Gastroesophageal sphincter (tissue), 4 donors: ENCODE data around the gene POLR3C. TPM values are rescaled to one million over a fixed set of nuclear protein-coding genes. Genes with fewer than 3 reads are reported as not detected.

ENCODE experiments used
- ATAC-seq: fragments of 150-250 bp; one replicate; pipeline ENCODE4 v1.9.1; 2016; ENCODE audit warnings: mild to moderate bottlenecking, moderate library complexity
- H3K27ac ChIP-seq, 4 donors: fragments of 200-600 bp; sonication (generic) in 3 of 4; 1 replicate in 3 of 4; 2 replicates in 1 of 4; pipeline ENCODE4 v1.5.1; 2016 to 2019
- H3K27me3 ChIP-seq: fragments of 200-600 bp; sonication (generic); one replicate; pipeline ENCODE4 v1.5.1; 2019
- H3K36me3 ChIP-seq, 2 donors: fragments of 200-600 bp; sonication (generic); one replicate each; pipeline ENCODE4 v1.5.1; 2019; ENCODE audit warnings: control low read depth in 1 of 2
- H3K4me1 ChIP-seq, 3 donors: fragments of 200-600 bp; sonication (generic); 1 replicate in 2 of 3; 2 replicates in 1 of 3; pipeline ENCODE4 v1.5.1; 2016 to 2019; ENCODE audit warnings: control low read depth in 2 of 3
- H3K4me3 ChIP-seq, 2 donors: fragments of 200-600 bp; sonication (generic); one replicate each; pipeline ENCODE4 v1.5.1; 2019; ENCODE audit warnings: mild to moderate bottlenecking in 1 of 2, moderate library complexity in 1 of 2
- H3K9me3 ChIP-seq, 3 donors: fragments of 200-600 bp; sonication (generic); one replicate each; pipeline ENCODE4 v1.5.1; 2017 to 2019; ENCODE audit warnings: control low read depth in 2 of 3
- CTCF ChIP-seq, 4 experiments: fragments of 200-600 bp in 2 of 4; fragments of 450-650 bp in 2 of 4; sonication (generic) in 1 of 4; IDR thresholded peaks; one replicate each; pipeline ENCODE4 v1.5.1; 2017 to 2019; ENCODE audit warnings: antibody characterized with exemption in 4 of 4, mild to moderate bottlenecking in 2 of 4, moderate library complexity in 2 of 4
- EP300 ChIP-seq: sonication (generic); formaldehyde crosslinking; IDR thresholded peaks from one replicate; pipeline ENCODE4 v1.6.1; 2017; ENCODE audit warnings: antibody characterized with exemption, mild to moderate bottlenecking
- POLR2A ChIP-seq, 2 donors: fragments of 450-650 bp; IDR thresholded peaks; one replicate each; pipeline ENCODE4 v1.6.1; 2017; ENCODE audit warnings: antibody characterized with exemption in 2 of 2, mild to moderate bottlenecking in 2 of 2, moderate library complexity in 1 of 2
- POLR2AphosphoS5 ChIP-seq: sonication (generic); formaldehyde crosslinking; IDR thresholded peaks from one replicate; pipeline ENCODE4 v1.6.1; 2017; ENCODE audit warnings: antibody characterized with exemption
- WGBS, 2 donors: methylation state at CpG; one replicate each; pipeline ENCODE4 v1.1.5; 2018; ENCODE audit warnings: low coverage in 1 of 2; 5-methylcytosine and 5-hydroxymethylcytosine counted together
- total RNA-seq, 4 donors: library from RNA; depleted of rRNA; stranded (reverse); fragments of >200 nt; gene quantifications; one replicate each; pipeline ENCODE4 v1.1.0, GENCODE V29; 2016

Gene POLR3C
- total RNA-seq, 4 donors from 2014 or later, result 24.8 to 37.7 (median 29.9) TPM

GRCh38 chr1:145858901-145859490 is 35.0 kb downstream of the POLR3C start, which contains the start of gene PIAS3:
PIAS3 (minus strand) TSS chr1:145859081; CDS start chr1:145858990, 91 bp downstream.
- H3K27me3 ChIP-seq, result no peaks in the 10 kb centered on the region
- H3K27ac ChIP-seq, result peak within 1 kb of the TSS; percentile 75 to 95 (median 89)
- H3K4me3 ChIP-seq, result peak within 1 kb of the TSS; percentile 85 to 89
- ATAC-seq, result peak; percentile 94
- WGBS, 2 donors, result 0% methylated on average over 2 to 9 of the region's 42 CpGs
- no peaks in the 10 kb centered on the region for H3K9me3 ChIP-seq
- peaks cover 3 to 33% (median 5%) of the 10 kb centered on the region in 3 donors for H3K4me1 ChIP-seq
- TF ChIP-seq POLR2A (IDR thresholded peaks at IDR 0.05) (peak; percentile 54 to 62), POLR2AphosphoS5 (peak; percentile 83), CTCF (IDR thresholded peaks at IDR 0.05) (no peak)
- peaks cover 0 to 31% of the 10 kb centered on the region in 2 donors for H3K36me3 ChIP-seq

DNA sequence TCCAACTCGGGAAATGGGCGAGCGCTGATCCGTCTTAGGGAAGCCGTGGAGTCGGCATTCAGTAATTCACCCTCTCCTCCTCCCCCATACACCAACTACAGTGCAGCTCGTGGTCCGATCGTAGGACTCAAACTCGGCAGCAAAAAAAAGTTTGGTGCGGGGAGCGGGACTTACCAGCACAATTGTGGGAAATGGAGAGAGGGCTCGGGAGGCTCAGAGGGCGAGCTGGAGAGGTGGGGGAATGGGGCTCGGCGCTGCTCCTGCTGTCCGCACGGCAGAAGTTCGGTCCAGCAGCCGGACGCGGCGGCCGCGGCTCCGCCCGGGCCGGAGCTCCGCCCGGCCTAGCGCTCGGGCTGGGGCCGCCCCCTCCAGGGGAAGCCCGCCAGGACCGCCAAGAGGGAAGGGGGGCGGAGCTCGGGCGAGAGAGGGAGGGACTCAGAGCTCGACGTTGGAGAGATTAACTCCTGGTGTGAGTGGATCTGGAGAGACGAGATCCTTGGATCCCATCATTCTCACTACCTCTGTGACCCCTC is 35.6 kb downstream of the POLR3C start:
- ATAC-seq, result peak; percentile 91
- Histone ChIP-seq H3K4me3 (peak overlapping the region; percentile 85 to 89), H3K9me3 (no peaks in the 10 kb centered on the region), H3K27me3 (no peaks in the 10 kb centered on the region), H3K27ac (peak overlapping the region; percentile 75 to 95 (median 89)), H3K4me1 (peaks cover 3 to 33% (median 5%) of the 10 kb centered on the region in 3 donors), H3K36me3 (peaks cover 0 to 26% of the 10 kb centered on the region in 2 donors)
- WGBS, 2 donors, result 0 to 1% methylated on average over 11 to 13 of the region's 41 CpGs
- TF ChIP-seq POLR2AphosphoS5, result peak; percentile 58
- peak in 2 of 4 experiments; percentile 22 to 43 for TF ChIP-seq CTCF (IDR thresholded peaks at IDR 0.05)
- no peak for TF ChIP-seq EP300
- peak; percentile 77 to 85 for TF ChIP-seq POLR2A (IDR thresholded peaks at IDR 0.05)

- H3K4me1 ChIP-seq, result peaks cover 0 to 23% (median 0%) of the 10 kb centered on the region in 3 donors
- H3K27ac ChIP-seq, result no peak overlapping the region
- no peaks in the 10 kb centered on the region for H3K27me3 ChIP-seq
- 62% methylated on average over 4 to 5 of the region's 5 CpGs for WGBS, 2 donors
- H3K4me3 ChIP-seq, result no peak overlapping the region
- H3K36me3 ChIP-seq, result peaks cover 0 to 33% of the 10 kb centered on the region in 2 donors
- no peak for TF ChIP-seq POLR2AphosphoS5
- ATAC-seq, result no peak
- H3K9me3 ChIP-seq, result no peaks in the 10 kb centered on the region
Observed at GRCh38 chr1:145863282-145864018, 39.5 kb downstream of the POLR3C start.

GRCh38 chr1:145868232-145868631 is 44.2 kb downstream of the POLR3C start:
- ATAC-seq, result no peak
- TF ChIP-seq POLR2AphosphoS5, result no peak
- no peak for TF ChIP-seq EP300
- H3K4me3 ChIP-seq, result no peak overlapping the region
- WGBS, 2 donors, result 61 to 83% methylated on average over 3 to 4 of the region's 4 CpGs
- no peak overlapping the region for H3K27ac ChIP-seq
- peaks cover 0 to 58% (median 3%) of the 10 kb centered on the region in 3 donors for H3K4me1 ChIP-seq
- H3K9me3 ChIP-seq, result no peaks in the 10 kb centered on the region
- H3K36me3 ChIP-seq, result peaks cover 0 to 33% of the 10 kb centered on the region in 2 donors
- no peaks in the 10 kb centered on the region for H3K27me3 ChIP-seq

GRCh38 chr1:145871994-145872924 is 48.3 kb downstream of the POLR3C start:
- no peaks in the 10 kb centered on the region for H3K9me3 ChIP-seq
- H3K36me3 ChIP-seq, result peaks cover 0 to 9% of the 10 kb centered on the region in 2 donors
- ATAC-seq, result peak; percentile 92
- peak overlapping the region; percentile 40 to 62 for H3K4me3 ChIP-seq
- 6 to 15% methylated on average over 28 to 33 of the region's 47 CpGs for WGBS, 2 donors
- no peaks in the 10 kb centered on the region for H3K27me3 ChIP-seq
- H3K27ac ChIP-seq, result peak overlapping the region; percentile 30 to 92 (median 86)
- H3K4me1 ChIP-seq, result peaks cover 0 to 55% (median 3%) of the 10 kb centered on the region in 3 donors
- TF ChIP-seq POLR2A (IDR thresholded peaks at IDR 0.05) (peak in 1 of 2 donors; percentile 8), POLR2AphosphoS5 (no peak)
